ENCODE data around the gene PPM1H.
A peak's percentile ranks its signal among the peaks of the same experiment; 100 is the strongest.

PPM1H gene

DNA sequence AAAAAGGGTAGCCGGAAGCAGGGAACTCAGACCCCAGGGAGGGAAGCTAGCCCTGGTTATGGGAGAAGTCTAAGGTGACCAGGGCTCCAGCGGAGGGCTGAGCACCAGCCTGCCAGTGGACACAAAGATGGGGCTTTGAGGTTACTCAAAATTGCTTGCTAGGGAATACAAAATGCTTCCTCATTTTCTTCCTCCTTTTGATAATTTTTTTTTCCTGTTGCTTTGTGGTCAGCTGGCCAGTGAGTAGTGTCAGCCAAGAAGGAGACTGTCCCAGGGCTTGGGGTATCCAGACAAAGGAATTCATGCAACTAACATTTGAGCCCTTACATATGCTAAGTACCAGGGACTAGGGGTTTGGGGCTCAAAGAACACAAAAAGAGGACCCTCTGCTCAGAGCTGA lies 206.2 kb downstream of the PPM1H start:
- no peak overlapping the region for H3K4me3 ChIP-seq (ENCODE audit: low read length)
- DNase-seq (ENCODE audit: low read depth): no peak
- TF ChIP-seq, protein P1, sequence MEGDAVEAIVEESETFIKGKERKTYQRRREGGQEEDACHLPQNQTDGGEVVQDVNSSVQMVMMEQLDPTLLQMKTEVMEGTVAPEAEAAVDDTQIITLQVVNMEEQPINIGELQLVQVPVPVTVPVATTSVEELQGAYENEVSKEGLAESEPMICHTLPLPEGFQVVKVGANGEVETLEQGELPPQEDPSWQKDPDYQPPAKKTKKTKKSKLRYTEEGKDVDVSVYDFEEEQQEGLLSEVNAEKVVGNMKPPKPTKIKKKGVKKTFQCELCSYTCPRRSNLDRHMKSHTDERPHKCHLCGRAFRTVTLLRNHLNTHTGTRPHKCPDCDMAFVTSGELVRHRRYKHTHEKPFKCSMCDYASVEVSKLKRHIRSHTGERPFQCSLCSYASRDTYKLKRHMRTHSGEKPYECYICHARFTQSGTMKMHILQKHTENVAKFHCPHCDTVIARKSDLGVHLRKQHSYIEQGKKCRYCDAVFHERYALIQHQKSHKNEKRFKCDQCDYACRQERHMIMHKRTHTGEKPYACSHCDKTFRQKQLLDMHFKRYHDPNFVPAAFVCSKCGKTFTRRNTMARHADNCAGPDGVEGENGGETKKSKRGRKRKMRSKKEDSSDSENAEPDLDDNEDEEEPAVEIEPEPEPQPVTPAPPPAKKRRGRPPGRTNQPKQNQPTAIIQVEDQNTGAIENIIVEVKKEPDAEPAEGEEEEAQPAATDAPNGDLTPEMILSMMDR (conservative IDR thresholded peaks at IDR 0.05; ENCODE audit: low read depth, low read length): no peak

DNA sequence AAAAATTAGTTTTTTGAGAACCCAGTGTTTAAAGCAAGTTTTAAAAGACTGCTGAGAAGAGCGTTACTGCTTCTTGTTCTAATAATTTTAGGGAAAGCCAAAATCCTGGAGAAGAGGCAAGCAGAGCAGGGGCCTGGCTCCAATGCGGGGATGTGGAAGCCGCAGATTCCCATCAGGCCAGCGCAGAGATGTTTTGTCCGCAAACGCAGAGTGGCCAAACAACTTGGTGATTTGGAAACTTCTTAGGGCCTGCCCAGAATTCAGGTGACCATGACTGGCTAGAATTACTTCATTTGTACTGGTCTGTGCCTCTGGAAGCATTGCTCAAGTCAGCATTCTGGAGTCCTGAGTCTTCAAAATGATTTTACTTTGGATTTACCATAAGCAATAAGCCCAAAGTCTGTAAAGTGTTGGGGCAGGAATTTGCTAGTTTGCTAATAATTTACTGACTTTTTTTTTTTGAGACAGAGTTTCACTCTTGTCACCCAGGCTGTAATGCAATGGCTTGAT lies 208.4 kb downstream of the PPM1H start:
- DNase-seq (ENCODE audit: low read depth): no peak
- TF ChIP-seq, protein P1 (conservative IDR thresholded peaks at IDR 0.05; ENCODE audit: low read depth, low read length): no peak

DNA sequence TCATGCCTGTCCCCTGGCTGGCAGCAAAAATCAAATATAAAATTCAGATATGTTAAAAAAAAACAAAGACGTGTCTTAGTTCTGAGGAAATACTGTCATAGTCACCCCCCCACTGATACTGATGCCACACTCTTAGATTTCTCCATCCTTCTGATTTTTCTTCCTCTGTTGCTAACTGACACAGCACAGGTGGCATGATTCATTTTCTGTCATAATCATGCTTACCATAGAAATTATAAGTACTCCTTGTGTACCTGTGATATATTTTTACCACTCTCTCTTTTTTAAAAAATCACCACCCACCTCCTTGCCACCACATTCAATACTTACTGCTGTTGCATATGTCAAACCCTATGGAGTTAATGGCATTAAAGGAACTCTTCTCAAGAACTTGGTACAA lies 209.2 kb downstream of the PPM1H start:
- no peak for DNase-seq (ENCODE audit: low read depth)
- H3K4me3 ChIP-seq (ENCODE audit: low read length): no peak overlapping the region
- TF ChIP-seq, protein P1 (conservative IDR thresholded peaks at IDR 0.05; ENCODE audit: low read depth, low read length): no peak

More for the DNA sequence above, 208.4 kb downstream of the PPM1H start:
- H3K4me3 ChIP-seq (ENCODE audit: low read length): no peak overlapping the region

DNA sequence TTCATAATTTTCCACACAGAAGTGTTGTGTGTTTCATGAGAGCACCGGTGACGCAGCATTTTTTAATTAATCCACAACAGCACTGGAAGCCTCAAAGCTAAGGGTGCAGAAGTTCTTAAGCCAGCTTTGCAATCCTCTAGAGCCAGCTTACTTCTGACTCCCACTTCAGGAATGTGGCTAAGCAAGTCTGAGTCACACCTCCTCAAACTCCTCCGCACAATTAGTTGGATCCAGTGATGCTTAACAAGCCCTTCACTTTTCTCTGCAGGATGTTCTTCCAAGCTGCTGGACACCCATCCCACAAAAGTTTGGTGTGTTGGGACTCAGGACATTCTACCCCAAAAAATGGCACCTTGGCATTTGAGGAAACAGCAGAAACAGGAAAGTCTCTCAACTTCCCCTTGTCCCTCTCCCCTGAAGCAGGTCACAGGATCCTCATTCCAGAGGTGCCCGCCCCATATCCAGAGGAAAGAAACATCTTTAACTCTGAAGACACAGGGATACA lies 210.0 kb downstream of the PPM1H start:
- DNase-seq (ENCODE audit: low read depth): peak; percentile 100
- TF ChIP-seq, protein P1 (conservative IDR thresholded peaks at IDR 0.05; ENCODE audit: low read depth, low read length): no peak
- H3K4me3 ChIP-seq (ENCODE audit: low read length): no peak overlapping the region

DNA sequence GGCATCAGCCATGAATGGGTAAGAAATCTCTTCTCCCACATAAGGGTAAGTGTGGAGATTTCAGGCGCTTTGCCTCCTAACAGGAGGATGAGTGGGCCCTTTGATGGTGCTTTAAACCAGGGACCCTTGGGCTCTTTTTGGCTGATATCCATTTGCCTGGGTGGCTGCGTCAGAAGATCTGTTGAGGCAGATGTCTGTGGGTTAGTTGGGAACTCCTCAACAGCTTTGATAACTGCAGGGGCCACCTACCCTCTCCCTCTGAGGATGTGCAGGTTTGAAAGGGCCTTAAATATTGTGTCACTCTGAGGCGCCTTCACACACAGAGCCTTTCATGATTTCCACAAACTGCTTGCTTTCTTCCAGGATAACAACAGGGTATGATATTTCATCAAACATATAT lies 210.7 kb downstream of the PPM1H start:
- TF ChIP-seq, protein P1 (conservative IDR thresholded peaks at IDR 0.05; ENCODE audit: low read depth, low read length): no peak
- no peak for DNase-seq (ENCODE audit: low read depth)
- H3K4me3 ChIP-seq (ENCODE audit: low read length): no peak overlapping the region

DNA sequence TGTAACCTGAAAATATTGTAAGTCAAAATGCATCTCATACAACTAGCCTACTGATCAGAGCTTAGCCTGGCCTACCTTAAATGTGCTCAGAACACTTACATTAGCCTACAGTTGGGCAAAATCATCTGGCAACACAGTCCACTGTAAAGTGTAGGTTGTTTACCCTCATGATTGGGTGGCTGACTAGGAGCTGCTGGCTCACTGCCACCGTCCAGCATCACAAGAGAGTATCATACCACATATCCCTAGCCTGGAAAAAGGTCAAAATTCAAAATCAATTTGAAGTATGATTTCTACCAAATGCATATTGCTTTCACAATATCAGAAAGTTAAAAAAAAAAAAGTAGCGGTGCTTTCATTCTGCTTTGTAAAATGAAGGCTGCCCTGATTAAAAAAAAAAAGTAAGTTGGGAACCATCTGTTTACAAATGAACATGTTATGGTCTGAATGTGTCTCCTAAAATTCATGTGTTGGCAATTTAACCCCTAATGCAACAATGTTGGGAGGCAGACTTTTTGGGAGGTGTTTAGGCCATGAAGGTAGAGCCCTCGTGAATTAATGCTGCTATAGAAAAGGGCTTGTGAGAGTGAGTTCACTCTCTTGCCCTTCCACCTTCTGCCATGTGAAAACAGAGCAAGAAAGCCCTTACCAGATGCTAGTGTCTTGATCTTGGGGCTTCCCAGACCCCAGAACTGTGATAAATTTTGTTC lies 211.8 kb downstream of the PPM1H start:
- no peak for DNase-seq (ENCODE audit: low read depth)
- TF ChIP-seq, protein P1 (conservative IDR thresholded peaks at IDR 0.05; ENCODE audit: low read depth, low read length): no peak

More for the DNA sequence above, 211.8 kb downstream of the PPM1H start:
- no peak overlapping the region for H3K4me3 ChIP-seq (ENCODE audit: low read length)

Data from retinal pigment epithelial cell (primary cell).